GM12878 (cell line): ENCODE measurements around the gene WNT5A. TPM values are rescaled to one million over a fixed set of nuclear protein-coding genes. Genes with fewer than 3 reads are reported as not detected.

ENCODE experiments used
- ATAC-seq: fragments of 200-7000 bp; cut with Tn5 transposase; 3 replicates; pipeline ENCODE4 v1.9.1; 2020; ENCODE audit warnings: mild to moderate bottlenecking, moderate library complexity
- BruUV-seq: library from RNA; stranded (reverse); fragments of 400-500 nt; replicated peaks from 2 replicates; lab custom pipeline; 2021; lab: Mats Ljungman, UMichigan
- CTCF ChIA-PET: fragments of 300-600 bp; sonication (Branson Sonifier 250); formaldehyde crosslinking; extraction: SDS; loops from one replicate; lab custom pipeline; 2021; ENCODE audit warnings: inconsistent platforms; lab: Yijun Ruan, JAX
- POLR2A ChIA-PET: fragments of 350-600 bp; formaldehyde crosslinking; extraction: SDS; loops from one replicate; lab custom pipeline; 2021; ENCODE audit warnings: inconsistent platforms; lab: Charles Lee
- RAD21 ChIA-PET: fragments of 300-600 bp; sonication (Branson Sonifier 250); formaldehyde crosslinking; loops from one replicate; lab custom pipeline; 2023; ENCODE audit warnings: antibody characterized with exemption; ENCODE audit not compliant: unreplicated experiment; lab: Charles Lee
- SMC1A ChIA-PET: fragments of 300-600 bp; sonication (Branson Sonifier 250); formaldehyde crosslinking; loops from one replicate; lab custom pipeline; 2023; ENCODE audit not compliant: unreplicated experiment, uncharacterized antibody; lab: Charles Lee
- DNase-seq: peaks from one replicate; pipeline ENCODE4 v3.0.0-alpha.2; 2011; ENCODE audit warnings: low read depth, low spot score
- FAIRE-seq: peaks from 3 replicates; lab custom pipeline; 2011; peaks lifted over from hg19 to GRCh38; lab: Jason Lieb, UNC
- H2AFZ ChIP-seq: 2 replicates; pipeline ENCODE4 v1.6.0; 2011; ENCODE audit warnings: low read depth, low read length, control low read depth; ENCODE audit not compliant: control insufficient read depth
- H3K27ac ChIP-seq: 2 replicates; pipeline ENCODE4 v1.5.1; 2011; ENCODE audit warnings: control low read depth; ENCODE audit not compliant: control insufficient read depth, insufficient read depth
- H3K27me3 ChIP-seq, 2 experiments: replicated peaks in 1 of 2; 2 replicates each; pipeline versions ENCODE4 v1.6.0 to v1.6.1; 2011; ENCODE audit warnings: low read length in 1 of 2; ENCODE audit not compliant: control insufficient read depth in 2 of 2, insufficient read depth in 2 of 2
- H3K36me3 ChIP-seq, 2 experiments: 2 replicates each; pipeline ENCODE4 v1.5.1; 2011; ENCODE audit warnings: low read length in 1 of 2; ENCODE audit not compliant: control insufficient read depth in 2 of 2, insufficient read depth in 2 of 2
- H3K4me1 ChIP-seq: 2 replicates; pipeline ENCODE4 v1.6.1; 2011; ENCODE audit warnings: mild to moderate bottlenecking, low read length, moderate library complexity, mixed read lengths; ENCODE audit not compliant: control insufficient read depth, insufficient read depth
- H3K4me2 ChIP-seq: 2 replicates; pipeline ENCODE4 v1.6.0; 2011; ENCODE audit warnings: control low read depth; ENCODE audit not compliant: control insufficient read depth, insufficient read depth
- H3K4me3 ChIP-seq: fragments of 200-600 bp; sonication (generic); 2 replicates; pipeline ENCODE4 v1.5.1; 2016
- H3K79me2 ChIP-seq: 2 replicates; pipeline ENCODE4 v1.6.0; 2011; ENCODE audit warnings: low read length; ENCODE audit not compliant: control insufficient read depth, insufficient read depth
- H3K9ac ChIP-seq: 2 replicates; pipeline ENCODE4 v1.8.0; 2011; ENCODE audit warnings: low read length, control low read depth, mixed read lengths; ENCODE audit not compliant: control insufficient read depth, insufficient read depth
- H3K9me3 ChIP-seq: replicated peaks from 3 replicates; pipeline ENCODE4 v1.5.1; 2011; ENCODE audit warnings: mild to moderate bottlenecking, low read length; ENCODE audit not compliant: control insufficient read depth, insufficient read depth
- H4K20me1 ChIP-seq: 2 replicates; pipeline ENCODE4 v1.6.0; 2011; ENCODE audit not compliant: control insufficient read depth, insufficient read depth
- ASH2L ChIP-seq: fragments of 300-600, 200-600 bp; sonication (generic); IDR thresholded peaks from 2 replicates; pipeline ENCODE4 v1.6.1; 2017; ENCODE audit warnings: low read depth, mild to moderate bottlenecking, borderline replicate concordance
- CREB1 ChIP-seq: IDR thresholded peaks from 2 replicates; pipeline ENCODE4 v1.6.1; 2012; ENCODE audit warnings: low read depth, mild to moderate bottlenecking, inconsistent platforms
- DPF2 ChIP-seq: fragments of 450-650 bp; IDR thresholded peaks from 2 replicates; pipeline ENCODE4 v1.6.1; 2017; ENCODE audit warnings: mild to moderate bottlenecking
- NFXL1 ChIP-seq: fragments of 450-650 bp; IDR thresholded peaks from 2 replicates; pipeline ENCODE4 v1.6.1; 2017; ENCODE audit warnings: antibody characterized with exemption, mild to moderate bottlenecking, borderline replicate concordance
- NFYB ChIP-seq: IDR thresholded peaks from 2 replicates; pipeline ENCODE4 v1.6.1; 2011; ENCODE audit warnings: low read depth, mild to moderate bottlenecking, low read length, improper control_type of control experiment, moderate library complexity; ENCODE audit not compliant: insufficient read depth
- NR2C2 ChIP-seq: IDR thresholded peaks from 2 replicates; pipeline ENCODE4 v1.6.1; 2011; ENCODE audit warnings: borderline replicate concordance, low read depth; ENCODE audit not compliant: control insufficient read depth, insufficient read length
- NRF1 ChIP-seq: conservative IDR thresholded peaks from 2 replicates; pipeline ENCODE4 v1.6.1; 2011; ENCODE audit warnings: mild to moderate bottlenecking, low read depth, low read length, improper control_type of control experiment
- PML ChIP-seq: IDR thresholded peaks from 2 replicates; pipeline ENCODE4 v1.6.1; 2012; ENCODE audit warnings: low read length, inconsistent platforms
- RAD21 ChIP-seq: IDR thresholded peaks from 2 replicates; pipeline ENCODE4 v1.6.1; 2011; ENCODE audit warnings: mild to moderate bottlenecking, low read depth, low read length, moderate library complexity; ENCODE audit not compliant: insufficient read depth
- SMAD1 ChIP-seq: fragments of 450-650 bp; IDR thresholded peaks from 2 replicates; pipeline ENCODE4 v1.6.1; 2018; ENCODE audit warnings: mild to moderate bottlenecking, low read depth; ENCODE audit not compliant: partially characterized antibody
- SPI1 ChIP-seq: IDR thresholded peaks from 2 replicates; pipeline ENCODE4 v1.6.1; 2011; ENCODE audit warnings: low read depth, mild to moderate bottlenecking, low read length, moderate library complexity, borderline replicate concordance; ENCODE audit not compliant: insufficient read depth
- SUZ12 ChIP-seq: fragments of 200-600 bp; sonication (generic); IDR thresholded peaks from one replicate; pipeline ENCODE4 v1.6.1; 2018; ENCODE audit warnings: antibody characterized with exemption, mild to moderate bottlenecking; ENCODE audit not compliant: unreplicated experiment
- TCF3 ChIP-seq: IDR thresholded peaks from 2 replicates; pipeline ENCODE4 v1.6.1; 2012; ENCODE audit warnings: low read depth, mild to moderate bottlenecking, low read length, borderline replicate concordance; ENCODE audit not compliant: insufficient read depth
- ZNF384 ChIP-seq: IDR thresholded peaks from 2 replicates; pipeline ENCODE4 v1.6.1; 2012; ENCODE audit warnings: low read depth, mild to moderate bottlenecking, low read length, improper control_type of control experiment, borderline replicate concordance
- WGBS: methylation state at CpG from one replicate; pipeline ENCODE4 v1.1.6; 2016; ENCODE audit warnings: low lambda C conversion rate; ENCODE audit not compliant: insufficient replicate concordance, insufficient coverage; ENCODE audit errors: missing lambda C conversion rate; 5-methylcytosine and 5-hydroxymethylcytosine counted together
- in situ Hi-C: fragments of 300-500 bp; cut with MboI; formaldehyde crosslinking; loops from 9 replicates; pipeline ENCODE4 v1.14.3; 2018; ENCODE audit warnings: mixed read lengths
- intact Hi-C: fragments of 100-400 bp; cut with micrococcal nuclease; formaldehyde crosslinking; loops from one replicate; pipeline ENCODE4 v1.14.2; 2022; ENCODE audit not compliant: unreplicated experiment
- polyA plus RNA-seq, 11 experiments: library from polyadenylated mRNA; depleted of rRNA in 4 of 11; unstranded in 6 of 11; stranded (reverse) in 5 of 11; fragments of >200 nt; fragmentation: Nextera tagmentation in 4 of 11; fragmentation: Illumina TruSeq in 1 of 11; extraction: Ambion mirVana in 4 of 11; extraction: Trizol in 1 of 11; gene quantifications; 1 replicate in 1 of 11; 2 replicates in 10 of 11; pipeline versions ENCODE4 v1.2.1 to v1.2.3, GENCODE V29; 2011 to 2016; ENCODE audit warnings: inconsistent platforms in 2 of 11, missing spikeins in 2 of 11, low read depth in 1 of 11
- total RNA-seq, 4 experiments: library from RNA; depleted of rRNA in 3 of 4; stranded (reverse); fragments of >200 nt in 3 of 4; fragmentation: Illumina TruSeq in 1 of 4; extraction: Trizol in 1 of 4; gene quantifications; 2 replicates each; pipeline versions ENCODE4 v1.2.1 to v1.2.3, GENCODE V29; 2013 to 2021
- TF ChIP-seq, protein P1 (sequence below), 3 experiments: IDR thresholded peaks in 2 of 3; conservative IDR thresholded peaks in 1 of 3; 2 replicates each; pipeline ENCODE4 v1.5.1; 2011; ENCODE audit warnings: low read depth in 3 of 3, low read length in 3 of 3, mild to moderate bottlenecking in 3 of 3, control low read depth in 2 of 3, moderate library complexity in 2 of 3, inconsistent platforms in 1 of 3, mixed read lengths in 1 of 3; ENCODE audit not compliant: control insufficient read depth in 2 of 3, insufficient read depth in 1 of 3; ENCODE audit errors: extremely low read depth in 1 of 3

The WNT5A gene
- total and polyA plus RNA-seq, 10 of the 15 experiments (the other 5 are each of a cell fraction or from before 2014, with no cell fraction given), result 0.06 to 2.8 (median 0.39) TPM

- ChIA-PET SMC1A (interaction anchor here (1.5 to 3.0 kb wide), 2 partner anchors 228 to 232 kb away, joined by 3 to 27 read pairs; no protein-coding TSS in a partner anchor), RAD21 (interaction anchor here (1.6 to 4.0 kb wide), 2 partner anchors 230 to 233 kb away, joined by 3 to 43 read pairs; no protein-coding TSS in a partner anchor), CTCF (interaction anchor here (1.0 to 1.5 kb wide), 4 partner anchors 219 to 257 kb away, joined by 3 to 29 read pairs (median 6); no protein-coding TSS in a partner anchor), POLR2A (no interaction called here)
- no peak for TF ChIP-seq DPF2
- TF ChIP-seq, protein P1, sequence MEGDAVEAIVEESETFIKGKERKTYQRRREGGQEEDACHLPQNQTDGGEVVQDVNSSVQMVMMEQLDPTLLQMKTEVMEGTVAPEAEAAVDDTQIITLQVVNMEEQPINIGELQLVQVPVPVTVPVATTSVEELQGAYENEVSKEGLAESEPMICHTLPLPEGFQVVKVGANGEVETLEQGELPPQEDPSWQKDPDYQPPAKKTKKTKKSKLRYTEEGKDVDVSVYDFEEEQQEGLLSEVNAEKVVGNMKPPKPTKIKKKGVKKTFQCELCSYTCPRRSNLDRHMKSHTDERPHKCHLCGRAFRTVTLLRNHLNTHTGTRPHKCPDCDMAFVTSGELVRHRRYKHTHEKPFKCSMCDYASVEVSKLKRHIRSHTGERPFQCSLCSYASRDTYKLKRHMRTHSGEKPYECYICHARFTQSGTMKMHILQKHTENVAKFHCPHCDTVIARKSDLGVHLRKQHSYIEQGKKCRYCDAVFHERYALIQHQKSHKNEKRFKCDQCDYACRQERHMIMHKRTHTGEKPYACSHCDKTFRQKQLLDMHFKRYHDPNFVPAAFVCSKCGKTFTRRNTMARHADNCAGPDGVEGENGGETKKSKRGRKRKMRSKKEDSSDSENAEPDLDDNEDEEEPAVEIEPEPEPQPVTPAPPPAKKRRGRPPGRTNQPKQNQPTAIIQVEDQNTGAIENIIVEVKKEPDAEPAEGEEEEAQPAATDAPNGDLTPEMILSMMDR (IDR thresholded peaks at IDR 0.05 in 2 of 3, conservative IDR thresholded peaks at IDR 0.05 in 1 of 3; ENCODE audit: control insufficient read depth in 2 of 3, extremely low read depth in 1 of 3, insufficient read depth in 1 of 3, low read depth in 3 of 3, low read length in 3 of 3), result no peak
- no peak for TF ChIP-seq CREB1
- no peak for TF ChIP-seq SPI1
- TF ChIP-seq ASH2L, result no peak
- no peak for TF ChIP-seq PML
- TF ChIP-seq RAD21, result no peak
- no peak for TF ChIP-seq SMAD1
- TF ChIP-seq NRF1, result peak; percentile 48
- peak; percentile 82 for TF ChIP-seq SUZ12
- peak; percentile 48; the same call in 1 of the 2 replicates for TF ChIP-seq NFYB
- no peak for TF ChIP-seq NFXL1
- no peak for TF ChIP-seq TCF3
- peak; percentile 83 for TF ChIP-seq ZNF384
- TF ChIP-seq NR2C2, result no peak
- intact Hi-C loops (loop anchor here (1.0 to 10.0 kb wide), 7 partner anchors 119 to 764 kb away; no protein-coding TSS in a partner anchor), in situ Hi-C loops (no loop called here)
- DNase-seq, result peak; percentile 26
- H3K27ac ChIP-seq, result no peak overlapping the region
- H4K20me1 ChIP-seq, result no peaks in the 10 kb centered on the region; the same call in 1 of the 2 replicates
- no peak for FAIRE-seq
- peaks cover 17% of the 10 kb centered on the region for H3K4me1 ChIP-seq
- H3K79me2 ChIP-seq, result no peaks in the 10 kb centered on the region
- ATAC-seq, result peak; percentile 49
- 3% methylated on average over 29 of the region's 30 CpGs for WGBS
- H3K4me3 ChIP-seq, result peak overlapping the region; percentile 74
- H3K9me3 ChIP-seq, result no peaks in the 10 kb centered on the region
- peak overlapping the region; percentile 12; the same call in 1 of the 2 replicates for H3K9ac ChIP-seq
- BruUV-seq, result no TSS peak
- peak overlapping the region; percentile 98 for H3K4me2 ChIP-seq
- peak overlapping the region; percentile 81 for H2AFZ ChIP-seq
- peaks cover 15 to 30% of the 10 kb centered on the region in 2 experiments for H3K27me3 ChIP-seq
- H3K36me3 ChIP-seq, result no peaks in the 10 kb centered on the region
Measured at GRCh38 chr3:55488398-55489055, 1.4 kb upstream of the WNT5A start.
